H9 (cell line): ENCODE data around the gene CLASP2. TPM values are rescaled to one million over a fixed set of nuclear protein-coding genes. Genes with fewer than 3 reads are reported as not detected.

ENCODE experiments used
- DNase-seq: peaks from one replicate; pipeline ENCODE4 v3.0.0-alpha.2; 2017
- H2AFZ ChIP-seq: one replicate; pipeline ENCODE4 v1.6.1; 2013; ENCODE audit warnings: mild to moderate bottlenecking, low read length, control low read depth, moderate library complexity
- H2AK5ac ChIP-seq: 2 replicates; pipeline ENCODE4 v1.6.1; 2013; ENCODE audit warnings: low read length, control low read depth, mixed read lengths; ENCODE audit not compliant: insufficient read length
- H2BK120ac ChIP-seq: one replicate; pipeline ENCODE4 v1.6.1; 2013; ENCODE audit warnings: low read depth, mild to moderate bottlenecking, low read length, control low read depth, inconsistent platforms; ENCODE audit not compliant: poor library complexity, severe bottlenecking
- H2BK12ac ChIP-seq: 2 replicates; pipeline ENCODE4 v1.6.1; 2013; ENCODE audit warnings: low read length, control low read depth, mixed read lengths, low read depth; ENCODE audit not compliant: insufficient read length
- H2BK15ac ChIP-seq: 2 replicates; pipeline ENCODE4 v1.6.1; 2013; ENCODE audit warnings: low read depth, low read length, control low read depth
- H2BK20ac ChIP-seq: one replicate; pipeline ENCODE4 v1.6.1; 2013; ENCODE audit warnings: low read depth, mild to moderate bottlenecking, low read length, control low read depth, inconsistent platforms; ENCODE audit not compliant: poor library complexity, severe bottlenecking
- H2BK5ac ChIP-seq: 2 replicates; pipeline ENCODE4 v1.6.1; 2013; ENCODE audit warnings: low read length, control low read depth, mixed read lengths; ENCODE audit not compliant: insufficient read length
- H3K14ac ChIP-seq: 2 replicates; pipeline ENCODE4 v1.6.1; 2013; ENCODE audit warnings: low read length, control low read depth; ENCODE audit not compliant: insufficient read depth
- H3K18ac ChIP-seq: 2 replicates; pipeline ENCODE4 v1.6.1; 2013; ENCODE audit warnings: low read depth, mild to moderate bottlenecking, mixed read lengths, low read length, control low read depth; ENCODE audit not compliant: insufficient read length
- H3K23ac ChIP-seq: 2 replicates; pipeline ENCODE4 v1.6.1; 2013; ENCODE audit warnings: low read length, control low read depth, mixed read lengths, low read depth; ENCODE audit not compliant: insufficient read length
- H3K23me2 ChIP-seq: 2 replicates; pipeline ENCODE4 v1.6.1; 2013; ENCODE audit warnings: low read depth, mild to moderate bottlenecking, mixed read lengths, low read length, control low read depth; ENCODE audit not compliant: insufficient read length, poor library complexity, severe bottlenecking
- H3K27ac ChIP-seq: 2 replicates; pipeline ENCODE4 v1.5.1; 2013; ENCODE audit warnings: low read length, control low read depth, mixed read lengths, low read depth; ENCODE audit not compliant: insufficient read length
- H3K27me3 ChIP-seq: 2 replicates; pipeline ENCODE4 v1.6.1; 2013; ENCODE audit warnings: low read length, control low read depth, inconsistent platforms; ENCODE audit not compliant: insufficient read depth
- H3K4ac ChIP-seq: 2 replicates; pipeline ENCODE4 v1.6.1; 2013; ENCODE audit warnings: low read depth, mild to moderate bottlenecking, control low read depth, inconsistent platforms, low read length, moderate library complexity
- H3K4me1 ChIP-seq: 2 replicates; pipeline ENCODE4 v1.6.1; 2013; ENCODE audit warnings: low read length, control low read depth, inconsistent platforms; ENCODE audit not compliant: insufficient read depth
- H3K4me2 ChIP-seq: 2 replicates; pipeline ENCODE4 v1.6.1; 2013; ENCODE audit warnings: low read length, control low read depth, mixed read lengths; ENCODE audit not compliant: insufficient read length, insufficient read depth
- H3K56ac ChIP-seq: 2 replicates; pipeline ENCODE4 v1.6.1; 2013; ENCODE audit warnings: low read depth, mild to moderate bottlenecking, mixed read lengths, low read length, control low read depth; ENCODE audit not compliant: insufficient read length
- H3K79me1 ChIP-seq: 2 replicates; pipeline ENCODE4 v1.6.1; 2013; ENCODE audit warnings: low read depth, mild to moderate bottlenecking, moderate library complexity, low read length, control low read depth, inconsistent platforms; ENCODE audit not compliant: insufficient read depth, poor library complexity, severe bottlenecking
- H3K79me2 ChIP-seq: 2 replicates; pipeline ENCODE4 v1.6.1; 2013; ENCODE audit warnings: low read length, control low read depth, inconsistent platforms; ENCODE audit not compliant: insufficient read depth
- H3K9ac ChIP-seq: 2 replicates; pipeline ENCODE4 v1.6.1; 2013; ENCODE audit warnings: low read length, control low read depth, mixed read lengths; ENCODE audit not compliant: insufficient read length; ENCODE audit errors: extremely low read depth
- H3K9me3 ChIP-seq: one replicate; pipeline ENCODE4 v1.6.1; 2013; ENCODE audit warnings: low read depth, low read length, inconsistent platforms; ENCODE audit not compliant: control insufficient read depth
- H3T11ph ChIP-seq: one replicate; pipeline ENCODE4 v1.6.1; 2013; ENCODE audit warnings: mild to moderate bottlenecking, low read length, control low read depth, inconsistent platforms
- H4K20me1 ChIP-seq: one replicate; pipeline ENCODE4 v1.6.1; 2013; ENCODE audit not compliant: control insufficient read depth, insufficient read length, insufficient read depth
- H4K5ac ChIP-seq: 2 replicates; pipeline ENCODE4 v1.6.1; 2013; ENCODE audit warnings: low read depth, mild to moderate bottlenecking, mixed read lengths, low read length, control low read depth; ENCODE audit not compliant: insufficient read length
- H4K8ac ChIP-seq: replicated peaks from 2 replicates; pipeline ENCODE4 v1.6.1; 2013; ENCODE audit warnings: low read length, control low read depth, mixed read lengths, low read depth; ENCODE audit not compliant: insufficient read length
- H4K91ac ChIP-seq: 2 replicates; pipeline ENCODE4 v1.6.1; 2013; ENCODE audit warnings: low read depth, mild to moderate bottlenecking, moderate library complexity, mixed read lengths, low read length, control low read depth; ENCODE audit not compliant: insufficient read length
- H3K27ac Mint-ChIP-seq, 3 experiments: 2 replicates in 2 of 3; 3 replicates in 1 of 3; pipeline ENCODE4 v1.8.0; 2020 to 2021; ENCODE audit warnings: mixed read lengths in 3 of 3, mild to moderate bottlenecking in 1 of 3, moderate library complexity in 1 of 3
- H3K27me3 Mint-ChIP-seq: 2 replicates; pipeline ENCODE4 v1.8.0; 2021; ENCODE audit warnings: low read depth, mild to moderate bottlenecking, moderate library complexity, mixed read lengths
- H3K36me3 Mint-ChIP-seq, 3 experiments: 2 replicates in 2 of 3; 3 replicates in 1 of 3; pipeline ENCODE4 v1.8.0; 2020 to 2021; ENCODE audit warnings: low read depth in 3 of 3, mixed read lengths in 3 of 3; ENCODE audit not compliant: insufficient read depth in 1 of 3
- H3K4me1 Mint-ChIP-seq, 2 experiments: 2 replicates each; pipeline ENCODE4 v1.8.0; 2020; ENCODE audit warnings: mixed read lengths in 2 of 2
- H3K4me3 Mint-ChIP-seq, 2 experiments: 2 replicates in 1 of 2; 3 replicates in 1 of 2; pipeline ENCODE4 v1.8.0; 2020 to 2021; ENCODE audit warnings: mild to moderate bottlenecking in 2 of 2, mixed read lengths in 2 of 2, moderate library complexity in 1 of 2
- H3K9me3 Mint-ChIP-seq, 2 experiments: 2 replicates in 1 of 2; 3 replicates in 1 of 2; pipeline ENCODE4 v1.8.0; 2020; ENCODE audit warnings: mild to moderate bottlenecking in 2 of 2, mixed read lengths in 2 of 2, moderate library complexity in 1 of 2
- WGBS: extraction: QIAGEN DNeasy Blood & Tissue Kit; methylation state at CpG from one replicate; pipeline ENCODE4 v1.1.7; 2013; ENCODE audit warnings: missing lambda C conversion rate, low lambda C conversion rate, mixed read lengths; ENCODE audit not compliant: insufficient read length; ENCODE audit errors: extremely low coverage; 5-methylcytosine and 5-hydroxymethylcytosine counted together
- total RNA-seq: library from RNA; stranded (reverse); gene quantifications from 2 replicates; pipeline ENCODE4 v1.2.1, GENCODE V29; 2021
- TF ChIP-seq, protein P1 (sequence below): fragments of 200-600 bp; sonication (generic); conservative IDR thresholded peaks from 3 replicates; pipeline ENCODE4 v1.8.0; 2021; ENCODE audit warnings: antibody characterized with exemption, mild to moderate bottlenecking

The CLASP2 gene
- total RNA-seq, 1 experiment from 2014 or later: 60.5 TPM

DNA sequence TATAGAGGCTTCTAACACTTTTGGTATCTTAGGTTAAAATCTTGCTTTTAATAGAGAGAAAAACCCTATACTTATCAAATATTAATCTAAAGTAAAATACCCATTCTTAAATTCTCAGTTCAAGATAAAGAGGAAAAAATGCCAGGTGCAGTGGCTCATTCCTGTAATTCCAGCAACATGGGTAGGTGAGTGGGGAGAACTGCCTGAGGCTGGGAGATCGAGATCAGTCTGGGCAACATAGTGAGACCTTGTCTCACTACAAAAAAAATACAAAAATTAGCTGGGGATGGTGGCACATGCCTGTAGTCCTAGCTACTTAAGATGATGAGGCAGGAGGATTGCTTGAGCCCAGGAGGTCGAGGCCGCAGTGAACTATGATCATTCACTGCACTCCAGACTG is 135.8 kb downstream of the CLASP2 start:
- no peaks in the 10 kb centered on the region for H3K27me3 ChIP-seq
- no peaks in the 10 kb centered on the region for H3K9me3 Mint-ChIP-seq
- no peak overlapping the region for H4K8ac ChIP-seq
- H3K18ac ChIP-seq: no peak overlapping the region
- no peak overlapping the region for H2BK12ac ChIP-seq
- H2BK5ac ChIP-seq: no peak overlapping the region
- no peak overlapping the region for H3K27ac ChIP-seq
- no peak overlapping the region for H2BK15ac ChIP-seq
- H3K9me3 ChIP-seq: no peaks in the 10 kb centered on the region
- no peak for DNase-seq
- no peak overlapping the region for H3K23ac ChIP-seq
- WGBS: no CpG with 5 or more reads among the region's 3 CpGs
- no peak overlapping the region for H2AFZ ChIP-seq
- no peak overlapping the region for H4K5ac ChIP-seq
- H3K79me1 ChIP-seq: no peaks in the 10 kb centered on the region
- H3K4me2 ChIP-seq: no peak overlapping the region
- H3K79me2 ChIP-seq: no peaks in the 10 kb centered on the region
- no peak overlapping the region for H3K56ac ChIP-seq
- H3T11ph ChIP-seq: no peak overlapping the region
- no peaks in the 10 kb centered on the region for H4K20me1 ChIP-seq
- H3K14ac ChIP-seq: no peak overlapping the region
- H3K9ac ChIP-seq: no peak overlapping the region
- H3K4me1 ChIP-seq: peaks cover 9% of the 10 kb centered on the region
- H2BK20ac ChIP-seq: no peak overlapping the region
- H3K4ac ChIP-seq: no peak overlapping the region
- no peak overlapping the region for H4K91ac ChIP-seq
- H2AK5ac ChIP-seq: no peak overlapping the region
- H3K36me3 Mint-ChIP-seq: peaks cover 1 to 15% (median 14%) of the 10 kb centered on the region in 3 experiments; a peak in 6 of 7 replicates
- no peak overlapping the region for H3K4me3 Mint-ChIP-seq
- no peak overlapping the region for H2BK120ac ChIP-seq
- no peaks in the 10 kb centered on the region for H3K27me3 Mint-ChIP-seq
- H3K4me1 Mint-ChIP-seq: peaks cover 45 to 46% of the 10 kb centered on the region in 2 experiments
- H3K27ac Mint-ChIP-seq: peak overlapping the region; percentile 65 to 95 (median 71); a peak in 6 of 7 replicates
- H3K23me2 ChIP-seq: no peaks in the 10 kb centered on the region
- TF ChIP-seq, protein P1, sequence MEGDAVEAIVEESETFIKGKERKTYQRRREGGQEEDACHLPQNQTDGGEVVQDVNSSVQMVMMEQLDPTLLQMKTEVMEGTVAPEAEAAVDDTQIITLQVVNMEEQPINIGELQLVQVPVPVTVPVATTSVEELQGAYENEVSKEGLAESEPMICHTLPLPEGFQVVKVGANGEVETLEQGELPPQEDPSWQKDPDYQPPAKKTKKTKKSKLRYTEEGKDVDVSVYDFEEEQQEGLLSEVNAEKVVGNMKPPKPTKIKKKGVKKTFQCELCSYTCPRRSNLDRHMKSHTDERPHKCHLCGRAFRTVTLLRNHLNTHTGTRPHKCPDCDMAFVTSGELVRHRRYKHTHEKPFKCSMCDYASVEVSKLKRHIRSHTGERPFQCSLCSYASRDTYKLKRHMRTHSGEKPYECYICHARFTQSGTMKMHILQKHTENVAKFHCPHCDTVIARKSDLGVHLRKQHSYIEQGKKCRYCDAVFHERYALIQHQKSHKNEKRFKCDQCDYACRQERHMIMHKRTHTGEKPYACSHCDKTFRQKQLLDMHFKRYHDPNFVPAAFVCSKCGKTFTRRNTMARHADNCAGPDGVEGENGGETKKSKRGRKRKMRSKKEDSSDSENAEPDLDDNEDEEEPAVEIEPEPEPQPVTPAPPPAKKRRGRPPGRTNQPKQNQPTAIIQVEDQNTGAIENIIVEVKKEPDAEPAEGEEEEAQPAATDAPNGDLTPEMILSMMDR: no peak
